KMS-11 (cell line): ENCODE results near the gene KRTAP26-1.

Source experiments
- H2AFZ ChIP-seq: fragments of 200-600 bp; sonication (generic); 2 replicates; pipeline ENCODE4 v1.6.1; 2016; ENCODE audit warnings: antibody characterized with exemption, mixed run types, low read depth
- H3K27ac ChIP-seq: fragments of 200-600 bp; sonication (generic); 2 replicates; pipeline ENCODE4 v1.6.1; 2016; ENCODE audit warnings: mild to moderate bottlenecking, mixed run types
- H3K27me3 ChIP-seq: fragments of 200-600 bp; sonication (generic); 2 replicates; pipeline ENCODE4 v1.6.1; 2017; ENCODE audit warnings: mild to moderate bottlenecking, low read depth, mixed run types, moderate library complexity; ENCODE audit not compliant: insufficient read depth
- H3K36me3 ChIP-seq: fragments of 200-600 bp; sonication (generic); 2 replicates; pipeline ENCODE4 v1.6.1; 2017; ENCODE audit warnings: mild to moderate bottlenecking, mixed run types; ENCODE audit not compliant: insufficient read depth
- H3K4me1 ChIP-seq: fragments of 200-600 bp; sonication (generic); 2 replicates; pipeline ENCODE4 v1.6.1; 2016; ENCODE audit warnings: mild to moderate bottlenecking, low read depth, mixed run types; ENCODE audit not compliant: poor library complexity, severe bottlenecking
- H3K4me2 ChIP-seq: fragments of 200-600 bp; sonication (generic); 2 replicates; pipeline ENCODE4 v1.7.0; 2016; ENCODE audit warnings: mild to moderate bottlenecking, mixed run types
- H3K4me3 ChIP-seq: fragments of 200-600 bp; sonication (generic); IDR thresholded peaks from 2 replicates; pipeline ENCODE4 v1.6.1; 2017; ENCODE audit warnings: low read depth, low read length, mixed read lengths; ENCODE audit not compliant: insufficient read depth
- H3K79me2 ChIP-seq: fragments of 200-600 bp; sonication (generic); 2 replicates; pipeline ENCODE4 v1.6.1; 2016; ENCODE audit warnings: low read depth, mixed run types; ENCODE audit not compliant: insufficient read depth
- H3K9ac ChIP-seq: fragments of 200-600 bp; sonication (generic); 2 replicates; pipeline ENCODE4 v1.6.1; 2016; ENCODE audit warnings: mild to moderate bottlenecking, mixed run types
- H4K20me1 ChIP-seq: fragments of 200-600 bp; sonication (generic); 2 replicates; pipeline ENCODE4 v1.6.1; 2016; ENCODE audit warnings: mild to moderate bottlenecking, mixed run types; ENCODE audit not compliant: insufficient read depth
- CTCF ChIP-seq: fragments of 200-600 bp; sonication (generic); conservative IDR thresholded peaks from 2 replicates; pipeline ENCODE4 v1.6.1; 2017; ENCODE audit warnings: low read depth, mild to moderate bottlenecking, antibody characterized with exemption, low read length, moderate library complexity, mixed read lengths

KRTAP26-1 gene

DNA sequence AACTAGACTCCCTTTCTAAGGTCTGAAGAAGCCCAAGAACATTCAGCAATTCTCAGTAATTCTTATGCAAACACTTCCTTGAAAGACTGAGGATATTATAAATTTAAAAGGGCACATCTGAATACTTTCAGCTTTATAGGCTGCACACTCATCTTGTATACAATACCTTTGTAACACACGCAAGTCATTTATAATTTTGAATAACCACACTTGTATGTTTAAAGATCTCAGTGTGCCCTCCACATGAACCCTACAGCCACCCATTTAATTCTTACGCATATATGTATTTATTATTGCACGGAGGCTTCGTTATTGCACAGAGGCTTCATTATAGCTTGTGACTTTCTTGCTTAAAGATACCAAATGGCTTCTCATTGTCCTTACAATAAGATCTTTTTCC, 18.6 kb upstream of the KRTAP26-1 start:
- H3K27ac ChIP-seq, result no peak overlapping the region
- H3K4me2 ChIP-seq, result no peak overlapping the region
- no peaks in the 10 kb centered on the region for H3K4me1 ChIP-seq
- no peaks in the 10 kb centered on the region for H3K36me3 ChIP-seq
- H3K79me2 ChIP-seq, result no peaks in the 10 kb centered on the region
- no peak for TF ChIP-seq CTCF
- no peak overlapping the region for H3K9ac ChIP-seq
- no peaks in the 10 kb centered on the region for H3K27me3 ChIP-seq
- no peak overlapping the region for H2AFZ ChIP-seq
- H4K20me1 ChIP-seq, result no peaks in the 10 kb centered on the region
- H3K4me3 ChIP-seq, result no peak overlapping the region

- Histone ChIP-seq H3K79me2 (no peaks in the 10 kb centered on the region), H2AFZ (no peak overlapping the region), H3K4me3 (no peak overlapping the region), H3K4me2 (no peak overlapping the region), H3K9ac (no peak overlapping the region), H3K4me1 (no peaks in the 10 kb centered on the region), H4K20me1 (no peaks in the 10 kb centered on the region), H3K27ac (no peak overlapping the region), H3K27me3 (no peaks in the 10 kb centered on the region), H3K36me3 (no peaks in the 10 kb centered on the region)
- no peak for TF ChIP-seq CTCF
These were observed 17.7 kb upstream of the KRTAP26-1 start for GRCh38 chr21:30337772-30338171.

GRCh38 chr21:30337276-30337744, 17.2 kb upstream of the KRTAP26-1 start, which contains the start of gene KRTAP27-1:
KRTAP27-1 (minus strand) TSS chr21:30337694; CDS start chr21:30337668, 26 bp downstream.
- H4K20me1 ChIP-seq, result no peaks in the 10 kb centered on the region
- no peaks in the 10 kb centered on the region for H3K4me1 ChIP-seq
- H3K9ac ChIP-seq, result no peak within 1 kb of the TSS
- TF ChIP-seq CTCF, result no peak
- no peak within 1 kb of the TSS for H2AFZ ChIP-seq
- no peak within 1 kb of the TSS for H3K27ac ChIP-seq
- no peak within 1 kb of the TSS for H3K4me2 ChIP-seq
- no peaks in the 10 kb centered on the region for H3K79me2 ChIP-seq
- no peak within 1 kb of the TSS for H3K4me3 ChIP-seq
- H3K27me3 ChIP-seq, result no peaks in the 10 kb centered on the region
- H3K36me3 ChIP-seq, result no peaks in the 10 kb centered on the region

- Histone ChIP-seq H3K79me2 (no peaks in the 10 kb centered on the region), H3K36me3 (no peaks in the 10 kb centered on the region), H3K27me3 (no peaks in the 10 kb centered on the region), H3K27ac (no peak overlapping the region), H3K4me1 (no peaks in the 10 kb centered on the region), H3K9ac (no peak overlapping the region), H3K4me3 (no peak overlapping the region), H3K4me2 (no peak overlapping the region), H4K20me1 (no peaks in the 10 kb centered on the region), H2AFZ (no peak overlapping the region)
- TF ChIP-seq CTCF, result no peak
These were observed 16.5 kb upstream of the KRTAP26-1 start for GRCh38 chr21:30336596-30336995.

GRCh38 chr21:30333736-30334135, 13.6 kb upstream of the KRTAP26-1 start:
- Histone ChIP-seq H3K9ac (no peak overlapping the region), H3K4me2 (no peak overlapping the region), H4K20me1 (no peaks in the 10 kb centered on the region), H3K4me1 (no peaks in the 10 kb centered on the region), H3K27me3 (no peaks in the 10 kb centered on the region), H3K36me3 (no peaks in the 10 kb centered on the region), H3K4me3 (no peak overlapping the region), H2AFZ (no peak overlapping the region), H3K27ac (no peak overlapping the region), H3K79me2 (no peaks in the 10 kb centered on the region)
- TF ChIP-seq CTCF, result no peak
